T-helper 22 cell (primary cell): ENCODE results near the gene LACRT.
"Not testable (repeated sequence)": the region's sequence is repeated elsewhere in the genome, so short reads cannot be mapped to it uniquely, and the experiment has no call there.

Experiments used
- DNase-seq: peaks from one replicate; pipeline ENCODE4 v3.0.0-alpha.2; 2020; ENCODE audit warnings: low read depth

The LACRT gene

DNA sequence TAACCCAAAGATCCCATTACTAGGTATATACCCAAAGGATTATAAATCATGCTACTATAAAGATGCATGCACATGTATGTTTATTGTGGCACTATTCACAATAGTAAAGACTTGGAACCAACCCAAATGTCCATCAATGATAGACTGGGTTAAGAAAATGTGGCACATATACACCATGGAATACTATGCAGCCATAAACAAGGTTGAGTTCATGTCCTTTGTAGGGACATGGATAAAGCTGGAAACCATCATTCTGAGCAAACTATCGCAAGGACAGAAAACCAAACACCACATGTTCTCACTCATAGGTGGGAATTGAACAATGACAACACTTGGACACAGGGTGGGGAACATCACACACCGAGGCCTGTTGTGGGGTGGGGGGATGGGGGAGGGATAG is 4.4 kb upstream of the LACRT start:
- DNase-seq: not testable (repeated sequence)

DNA sequence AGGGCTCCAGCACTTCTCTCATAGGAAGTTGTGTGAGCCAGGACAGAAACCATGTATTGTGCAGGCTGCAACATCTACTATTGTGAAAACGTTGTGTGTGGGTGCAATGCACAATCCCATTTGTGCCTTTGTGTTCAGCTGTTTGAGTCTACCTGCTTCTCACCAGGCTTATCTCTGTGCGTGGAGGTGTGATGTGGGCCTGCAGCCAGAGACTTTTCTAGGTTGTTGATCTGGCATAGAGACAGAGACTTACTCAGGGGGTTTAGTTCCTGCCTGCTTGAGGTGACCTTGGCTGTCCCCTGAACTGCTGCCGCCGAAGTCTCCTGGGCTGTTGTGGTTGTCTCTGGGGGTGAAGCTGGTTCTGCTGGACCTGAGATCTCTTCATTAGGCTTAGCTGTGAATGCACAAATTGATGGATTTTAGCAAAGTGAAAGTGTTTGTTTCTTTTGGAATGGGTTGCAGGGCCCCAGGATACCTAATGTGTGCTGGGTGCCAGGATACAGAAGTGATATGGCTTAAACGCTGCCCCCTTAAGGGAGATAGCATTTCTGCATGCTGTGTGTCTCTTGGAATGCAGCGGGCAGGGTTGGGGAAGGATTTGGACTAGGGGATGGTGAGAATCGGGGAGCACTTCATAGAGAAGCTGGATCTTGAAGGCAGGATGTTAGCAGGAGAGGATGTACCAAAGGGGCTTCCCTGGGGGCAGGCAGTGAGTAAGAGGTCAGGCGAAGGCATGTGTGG is 2.5 kb downstream of the LACRT start:
- no peak for DNase-seq

DNA sequence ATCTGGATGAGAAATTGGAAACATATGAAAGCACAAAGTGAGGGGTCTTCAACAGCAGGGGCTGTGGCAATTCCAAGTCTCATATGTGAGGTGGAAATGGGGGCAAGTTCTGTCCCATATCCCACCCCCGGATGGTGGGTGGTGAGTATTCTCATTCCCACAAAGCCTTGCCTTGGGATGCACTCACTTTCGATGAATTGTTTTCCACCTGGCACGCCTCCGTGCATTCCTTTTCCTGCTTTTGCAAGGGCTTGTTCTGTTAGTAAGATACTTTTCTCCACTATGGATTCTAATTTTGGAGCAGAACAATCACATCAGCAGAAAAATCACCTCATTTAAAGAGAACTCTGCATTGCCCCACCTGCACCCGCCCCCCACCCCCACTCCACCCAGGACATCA is 3.1 kb downstream of the LACRT start:
- no peak for DNase-seq

DNA sequence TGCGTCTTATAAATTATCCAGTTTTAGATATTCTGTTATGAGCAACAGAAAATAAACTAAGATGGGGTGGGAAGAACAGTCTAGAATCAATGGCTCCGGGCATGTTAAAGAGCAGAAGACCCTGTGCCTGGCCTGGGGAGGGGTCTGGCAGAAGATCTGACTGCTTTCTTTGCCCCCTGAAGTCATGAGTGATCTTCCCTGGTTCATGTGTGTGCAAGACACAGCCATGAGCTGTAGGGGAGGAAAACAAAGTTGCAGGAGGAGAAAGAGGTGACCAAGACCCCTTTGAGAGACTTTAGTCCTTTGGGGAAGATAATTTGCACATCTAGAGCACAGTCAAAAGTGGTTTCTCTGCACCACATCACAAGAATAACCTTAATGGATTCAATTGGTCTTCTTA is 4.8 kb downstream of the LACRT start:
- no peak for DNase-seq

DNA sequence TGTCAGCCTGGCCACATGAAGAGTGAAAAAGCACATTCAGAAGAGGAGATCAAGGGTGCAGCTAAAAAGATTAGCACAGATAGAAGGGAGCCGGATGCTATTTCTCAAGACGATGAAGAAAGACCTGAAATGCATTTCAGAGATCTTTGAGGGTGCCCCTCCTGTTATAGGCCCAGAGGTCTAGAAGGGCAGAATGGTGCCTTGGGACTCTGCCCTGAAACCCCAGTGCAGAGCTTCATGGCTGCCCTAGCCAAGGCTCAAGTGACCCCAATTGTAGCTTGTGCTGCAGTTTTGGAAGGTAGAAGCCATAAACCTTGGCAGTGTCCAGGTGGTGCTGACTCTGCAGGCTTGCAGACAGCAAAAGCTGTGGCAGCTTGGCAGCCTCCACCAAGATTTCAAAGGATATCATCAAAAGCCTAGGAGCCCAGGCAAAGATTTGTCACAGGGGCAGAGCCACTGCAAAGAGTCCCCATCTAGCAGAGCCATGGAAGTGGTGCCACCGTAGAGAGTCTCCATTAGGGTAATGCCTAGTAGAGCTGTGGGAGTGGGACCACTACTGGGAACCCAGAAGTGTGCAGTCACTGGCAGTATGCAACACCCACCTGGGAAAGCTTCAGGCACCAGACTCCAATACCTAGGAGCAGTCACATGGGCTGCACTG is 6.4 kb downstream of the LACRT start:
- DNase-seq: no peak

DNA sequence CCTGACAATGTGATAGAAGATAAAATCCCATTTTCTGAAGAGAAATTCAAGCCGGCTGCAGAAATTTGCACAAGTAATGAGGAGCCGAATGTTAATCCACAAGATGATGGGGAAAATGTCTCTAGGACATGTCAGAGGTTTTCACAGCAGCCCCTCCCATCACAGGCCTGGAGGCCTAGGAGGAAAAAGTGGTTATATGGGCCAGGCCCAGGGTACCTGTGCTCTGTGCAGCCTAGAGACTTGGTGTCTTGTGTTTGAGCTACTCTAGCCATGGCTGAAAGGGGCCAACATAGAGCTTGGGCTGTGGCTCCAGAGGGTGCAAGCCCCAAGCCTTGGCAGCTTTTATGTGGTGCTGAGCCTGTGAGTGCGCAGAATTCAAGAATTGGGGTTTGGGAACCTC is 7.4 kb downstream of the LACRT start:
- DNase-seq: no peak

DNA sequence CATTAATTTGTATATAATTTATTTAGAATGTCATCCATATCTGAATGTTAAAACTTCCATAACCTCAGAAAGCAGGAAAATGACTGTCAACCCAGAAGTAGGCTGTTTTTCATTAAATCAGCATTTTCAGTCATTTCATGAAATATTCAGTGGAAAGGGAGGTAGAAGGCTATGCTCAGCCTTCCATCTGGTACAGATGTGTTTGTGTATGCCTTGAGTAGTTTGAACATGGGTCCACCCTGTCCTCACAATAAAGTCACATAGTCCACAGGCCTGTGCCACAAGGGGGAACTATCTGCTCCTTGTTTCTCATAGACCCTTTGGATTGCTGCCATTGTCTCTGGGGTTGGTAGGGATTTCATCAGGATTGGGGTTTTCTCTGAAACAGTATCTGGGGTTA is 9.1 kb downstream of the LACRT start:
- no peak for DNase-seq

DNA sequence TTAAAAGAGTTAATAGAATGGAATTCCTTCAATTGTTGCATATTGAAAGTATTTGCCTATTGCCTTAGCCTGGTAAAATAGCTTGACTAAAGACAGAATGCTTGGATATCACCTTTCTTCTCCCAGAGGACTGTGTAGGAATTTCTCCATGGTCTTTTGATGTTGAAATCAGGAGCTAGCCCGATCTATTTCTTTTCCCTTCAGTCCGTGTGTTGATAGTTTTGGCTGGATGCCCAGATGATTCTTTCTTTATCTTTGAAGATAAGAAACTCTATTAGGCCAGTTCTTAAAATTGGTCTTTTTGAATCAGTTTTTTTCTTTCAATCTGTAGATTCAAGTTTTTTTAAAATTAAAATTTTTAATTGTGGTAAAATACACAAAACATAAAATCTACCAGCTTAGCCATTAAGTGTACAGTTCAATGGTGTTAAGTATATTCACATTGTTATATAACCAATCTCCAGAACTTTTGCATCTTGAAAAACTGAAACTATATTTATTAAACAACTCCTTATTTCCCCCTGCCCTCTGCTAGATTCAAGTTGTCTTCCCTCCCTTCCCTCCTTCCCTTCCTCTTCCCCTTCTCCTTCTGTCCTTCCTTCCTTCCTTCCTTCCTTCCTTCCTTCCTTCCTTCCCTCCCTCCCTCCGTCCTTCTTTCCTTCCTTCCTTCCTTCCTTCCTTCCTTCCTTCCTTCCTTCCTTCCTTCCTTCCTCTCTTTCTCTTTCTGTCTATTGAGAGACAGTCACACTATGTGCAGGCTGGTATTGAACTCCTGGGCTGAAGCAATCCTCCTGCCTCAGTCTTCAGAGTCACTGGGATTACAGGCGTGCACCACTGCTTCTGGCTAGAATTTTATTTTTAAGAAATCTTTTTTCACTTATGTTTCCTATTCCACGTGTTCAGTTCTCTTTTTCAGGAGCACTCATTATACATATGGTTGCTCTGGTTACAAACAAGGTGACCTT is 10.1 kb downstream of the LACRT start:
- no peak for DNase-seq

DNA sequence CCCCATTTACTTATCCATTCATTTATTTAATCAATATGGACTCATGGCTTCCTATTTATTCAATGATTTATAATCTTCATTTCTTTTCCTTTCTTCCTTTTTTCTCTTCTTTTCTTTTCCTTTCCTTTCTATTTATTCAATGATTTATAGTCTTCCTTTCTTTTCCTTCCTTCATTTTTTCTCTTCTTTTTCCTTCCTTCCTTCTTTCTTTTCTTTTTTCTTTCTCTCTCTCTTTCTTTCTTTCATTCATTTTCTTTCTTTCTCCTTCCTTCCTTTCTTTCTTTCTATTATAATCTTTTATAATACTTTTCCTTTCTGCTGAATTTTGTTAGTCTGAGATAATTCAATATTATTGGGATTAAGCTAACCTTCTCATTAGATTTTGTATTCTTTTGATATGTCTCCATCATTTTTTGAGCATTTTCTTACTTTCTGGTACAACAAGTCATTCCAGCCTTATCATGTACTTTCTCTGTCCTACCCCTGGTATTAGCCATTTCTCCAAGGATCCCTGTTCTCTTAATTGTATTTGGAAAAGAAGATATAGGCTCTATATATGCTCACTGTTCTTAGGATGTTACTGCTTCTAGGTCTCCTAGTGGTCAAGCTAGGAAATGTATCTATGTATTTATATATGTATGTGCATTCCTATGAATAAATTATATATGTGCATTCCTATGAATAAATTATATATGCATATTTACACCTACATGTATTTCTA is 12.1 kb downstream of the LACRT start:
- no peak for DNase-seq

DNA sequence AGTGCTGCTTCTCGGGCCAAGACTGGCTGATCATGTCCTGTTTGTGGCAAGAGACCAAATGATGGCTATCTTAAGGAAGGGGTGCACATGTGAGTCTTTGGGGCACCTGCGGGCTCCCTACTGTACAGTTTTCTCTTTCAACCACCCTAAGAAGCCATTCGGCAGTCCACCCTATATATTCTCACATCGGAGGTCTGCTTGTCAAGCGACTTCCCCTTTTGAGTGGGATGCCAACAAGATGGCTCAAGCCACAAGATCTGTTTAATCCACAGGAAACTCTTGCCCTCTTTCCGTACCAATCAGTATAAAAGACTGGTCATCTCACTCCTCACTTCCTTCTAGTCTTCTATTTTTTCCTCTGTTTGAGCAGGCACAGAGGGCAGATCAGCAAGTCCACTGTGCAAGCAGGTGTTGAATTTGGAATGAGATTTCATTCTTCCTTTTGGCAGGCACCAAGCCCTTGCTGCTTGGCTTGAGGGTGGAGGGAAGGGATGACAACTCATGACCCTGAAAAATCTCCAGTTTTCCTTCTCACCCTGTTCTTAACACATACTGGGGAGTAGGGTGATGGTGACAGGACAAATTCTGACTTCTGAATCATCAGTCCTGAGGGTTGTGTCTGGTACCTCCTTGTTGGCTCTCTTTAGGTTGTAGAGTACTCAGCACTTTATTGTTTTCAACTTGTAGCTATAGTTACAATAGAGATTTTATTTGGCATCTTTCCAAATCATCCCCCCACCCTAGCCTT is 17.6 kb downstream of the LACRT start:
- DNase-seq: no peak

DNA sequence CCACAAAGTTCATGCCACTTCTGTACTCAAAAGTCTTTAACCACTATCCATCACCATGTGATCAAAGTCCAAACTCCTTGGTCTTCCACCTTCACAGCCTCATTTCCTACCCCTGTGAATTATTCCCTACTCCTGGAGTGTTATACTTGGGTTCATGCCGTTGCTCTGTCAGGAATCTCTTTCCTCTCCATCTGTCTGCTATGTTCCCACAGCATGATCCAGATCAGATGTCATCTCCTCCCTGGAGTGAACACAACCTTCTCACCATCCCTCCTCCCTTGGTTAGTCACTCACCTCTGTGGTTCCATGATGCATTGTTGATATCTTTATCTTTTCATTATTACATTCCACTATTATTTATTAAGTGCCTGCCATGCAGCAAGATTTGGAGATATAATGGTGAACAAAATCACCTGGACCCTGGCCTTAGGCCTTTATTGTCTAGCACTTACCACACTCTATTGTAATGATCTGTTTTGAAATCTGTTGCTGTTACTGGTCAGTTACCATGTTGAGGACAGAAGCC is 22.4 kb downstream of the LACRT start:
- no peak for DNase-seq

DNA sequence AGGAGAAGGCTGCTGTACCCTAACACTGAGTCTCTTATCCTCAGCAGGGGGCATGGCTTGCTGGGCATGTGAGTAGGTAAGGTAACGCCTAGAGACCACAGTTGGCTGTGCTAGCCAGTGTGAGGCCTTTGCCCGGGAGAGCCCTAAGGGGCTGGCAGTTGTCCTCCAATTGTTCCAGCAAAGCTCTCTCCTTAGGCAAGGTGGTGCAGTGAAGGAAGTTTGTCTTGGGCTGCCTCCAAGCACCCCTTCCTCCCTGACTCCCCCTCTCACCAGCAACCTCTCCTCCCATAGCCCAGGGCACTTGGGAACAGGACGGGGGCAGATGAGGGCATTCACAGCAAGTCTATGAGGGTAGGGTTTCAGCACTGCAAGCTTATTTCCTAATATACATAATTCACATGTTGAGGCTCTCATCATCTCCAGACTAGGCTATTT is 23.0 kb downstream of the LACRT start:
- no peak for DNase-seq

DNA sequence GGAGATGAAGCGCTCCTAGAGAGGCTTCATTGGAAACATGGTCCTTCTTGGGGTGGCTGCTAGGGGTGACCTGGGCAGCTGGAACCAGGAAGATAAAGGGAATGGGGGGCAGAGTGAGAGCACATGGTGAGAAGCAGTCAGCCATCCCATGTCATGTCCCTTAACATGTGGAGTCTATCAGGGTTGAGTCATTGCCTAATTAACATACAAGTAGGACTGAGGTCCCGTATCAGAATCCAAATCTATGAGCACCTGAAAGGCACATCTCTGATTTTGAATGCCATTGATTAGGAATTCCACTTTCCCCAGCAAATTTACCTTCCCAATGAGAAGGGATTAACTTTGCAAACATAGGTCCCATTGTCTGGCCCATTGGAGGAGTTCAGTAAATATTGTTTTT is 25.9 kb downstream of the LACRT start:
- DNase-seq: no peak

DNA sequence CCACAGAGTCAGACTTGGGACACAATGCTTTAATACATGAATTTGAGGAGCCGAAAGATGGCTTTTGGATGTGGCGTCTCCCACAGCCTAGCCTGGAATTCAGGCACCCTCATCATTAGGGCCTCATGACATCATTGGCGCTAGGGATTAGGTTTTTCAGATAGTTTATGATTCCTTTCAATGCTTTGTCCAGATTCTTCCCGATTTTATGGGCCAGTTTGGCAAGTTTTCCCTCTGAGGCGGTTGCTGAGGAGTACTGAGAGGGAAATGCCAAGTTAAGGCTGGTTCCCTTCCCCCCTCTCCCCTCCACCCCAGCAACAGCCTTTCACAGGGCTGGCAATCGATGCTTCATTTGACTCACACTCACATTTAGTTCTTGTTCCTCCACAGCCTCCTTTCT is 26.5 kb downstream of the LACRT start:
- no peak for DNase-seq

DNA sequence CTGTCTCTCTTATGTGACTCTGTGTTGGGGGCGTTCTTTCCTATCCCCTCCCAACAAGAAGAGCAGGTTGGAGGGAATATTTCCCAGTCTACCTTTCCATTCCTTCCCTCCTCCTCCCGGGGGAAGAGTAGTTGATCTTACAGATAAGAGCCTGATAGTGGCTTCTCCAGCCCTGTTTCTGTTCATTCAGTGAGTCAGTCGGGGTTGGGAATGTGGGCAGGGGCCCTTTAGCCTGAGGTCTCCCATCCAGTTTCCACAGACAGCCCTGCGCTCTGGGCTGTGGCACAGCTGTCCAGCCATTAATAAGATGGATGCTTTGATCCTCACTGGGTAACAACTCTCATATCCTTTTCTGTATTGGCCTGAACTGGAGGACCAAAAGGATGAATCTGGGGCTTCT is 28.1 kb downstream of the LACRT start:
- no peak for DNase-seq

DNA sequence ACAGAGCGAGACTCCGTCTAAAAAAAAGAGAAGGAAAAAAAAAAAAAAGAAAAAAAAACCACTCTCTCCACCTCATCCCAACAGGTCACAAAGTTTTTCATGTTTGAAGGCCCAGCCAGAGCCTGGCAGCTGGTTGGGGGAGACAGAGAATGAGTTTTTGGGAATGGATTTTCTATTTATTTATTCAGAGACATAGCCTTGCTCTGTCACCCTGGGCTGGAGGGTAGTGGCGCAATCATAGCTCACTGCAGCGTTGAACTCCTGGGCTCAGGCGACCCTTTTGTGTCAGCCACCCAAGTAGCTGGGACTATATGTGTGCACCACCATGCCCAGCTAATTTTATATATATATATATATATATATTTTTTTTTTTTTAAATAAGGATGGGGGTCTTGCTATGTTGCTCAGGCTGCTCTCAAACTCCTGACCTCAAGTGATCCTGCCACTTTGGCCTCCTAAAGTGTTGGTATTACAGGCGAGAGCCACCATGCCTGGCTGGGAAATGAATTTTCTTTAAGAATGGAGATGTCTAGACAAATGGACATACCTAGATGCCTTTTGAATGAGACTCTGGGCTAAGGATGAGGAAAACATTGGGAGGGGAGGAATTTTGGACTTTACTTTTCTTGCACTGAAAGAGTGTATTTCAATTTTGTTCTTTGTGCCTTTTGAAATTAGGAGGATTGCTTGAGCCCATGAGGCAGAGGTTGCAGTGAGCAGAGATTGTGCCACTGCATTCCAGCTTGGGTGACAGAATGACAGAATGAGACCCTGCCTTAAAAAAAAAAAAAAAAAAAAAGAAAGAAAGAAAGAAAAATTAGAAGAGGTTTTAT is 29.3 kb downstream of the LACRT start:
- DNase-seq: no peak

DNA sequence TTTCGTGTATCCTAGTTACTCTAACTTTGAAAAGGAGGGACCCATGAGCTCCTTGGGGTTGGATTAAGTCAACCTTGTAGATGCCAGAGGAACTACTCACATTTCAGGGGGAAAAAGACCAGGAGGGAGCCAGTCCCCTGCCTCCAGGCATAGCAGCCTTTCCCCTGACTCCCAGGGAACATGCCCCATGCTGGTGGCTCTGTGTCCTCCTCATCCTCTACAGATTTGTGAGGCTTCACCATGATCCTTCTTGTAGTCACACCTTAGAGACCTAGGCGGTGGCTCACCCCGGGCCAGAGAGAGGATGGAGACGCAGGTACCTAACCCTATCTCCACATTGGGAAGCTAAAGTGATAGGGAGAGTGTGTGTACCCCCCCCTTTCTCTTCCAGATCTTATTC is 30.3 kb downstream of the LACRT start:
- DNase-seq: no peak

DNA sequence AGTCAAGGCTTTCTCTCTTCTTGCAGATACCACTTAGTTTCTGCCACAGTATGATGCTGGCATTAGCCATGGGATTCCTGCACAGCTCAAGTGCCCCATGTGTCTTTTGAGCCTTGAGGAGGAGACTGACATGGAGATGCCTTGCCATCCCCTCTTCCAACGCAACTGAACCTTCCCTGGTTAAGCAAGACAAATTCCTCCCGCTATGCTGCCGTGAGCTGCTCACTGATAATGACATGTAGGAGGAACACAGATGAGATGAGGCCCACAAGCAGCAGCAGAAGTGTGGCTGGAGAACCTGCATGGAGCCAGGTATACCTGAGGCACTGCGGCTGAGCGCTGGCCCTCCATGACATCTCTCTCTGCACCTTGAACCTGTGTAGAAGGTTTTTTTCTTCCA is 30.8 kb downstream of the LACRT start:
- no peak for DNase-seq

DNA sequence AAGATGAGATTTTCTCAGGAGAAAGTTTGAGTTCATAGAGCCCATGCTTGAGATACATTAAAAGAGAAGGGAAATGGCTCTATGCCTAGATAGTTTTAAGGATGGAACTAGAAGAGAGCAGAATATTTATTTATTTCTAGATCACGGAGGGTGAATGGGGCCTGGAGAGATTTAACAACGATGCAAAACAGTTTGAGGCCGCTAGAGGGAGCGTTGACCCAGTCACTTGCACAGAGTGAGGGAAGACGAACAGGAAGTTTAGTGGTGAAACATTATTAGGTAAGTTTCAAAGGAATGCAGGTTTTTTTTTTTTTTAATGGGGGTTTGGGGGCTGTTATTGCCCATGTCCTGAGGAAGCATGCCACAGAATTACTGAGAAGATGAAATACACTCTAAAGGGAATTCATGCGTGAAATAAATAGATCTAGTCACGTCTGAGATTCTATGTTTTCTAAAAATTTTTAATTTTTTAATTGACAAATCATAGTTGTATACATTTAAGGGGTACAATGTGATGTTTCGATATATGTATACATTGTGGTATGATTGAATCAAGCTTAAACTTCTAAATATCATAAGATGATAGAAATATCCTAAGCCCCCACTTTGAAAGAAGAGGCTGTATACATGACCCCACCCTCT is 31.4 kb downstream of the LACRT start:
- DNase-seq: peak; percentile 22

DNA sequence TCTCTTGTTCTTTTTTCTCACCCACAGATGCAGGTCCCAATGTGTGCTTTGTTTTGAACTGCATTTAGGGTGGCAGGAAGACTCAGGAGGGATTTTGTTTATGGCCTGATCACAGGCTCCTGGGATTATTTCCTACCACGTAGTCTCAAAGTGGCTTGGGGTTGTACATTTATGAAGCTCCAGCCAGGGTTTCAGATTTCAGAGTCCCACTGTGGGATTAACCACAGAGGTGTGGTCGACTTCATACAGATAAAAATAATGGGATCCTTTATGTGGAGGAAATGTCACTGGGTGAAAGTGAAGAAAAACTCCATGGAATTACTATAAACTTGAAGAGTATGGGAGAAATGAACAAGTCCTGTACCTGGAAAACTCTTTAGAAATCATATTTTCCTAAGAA is 32.0 kb downstream of the LACRT start:
- DNase-seq: no peak
